ENCODE measurements around the gene LDLR.
"Not testable (repeated sequence)": the region's sequence is repeated elsewhere in the genome, so short reads cannot be mapped to it uniquely, and the experiment has no call there.

Gene LDLR

DNA sequence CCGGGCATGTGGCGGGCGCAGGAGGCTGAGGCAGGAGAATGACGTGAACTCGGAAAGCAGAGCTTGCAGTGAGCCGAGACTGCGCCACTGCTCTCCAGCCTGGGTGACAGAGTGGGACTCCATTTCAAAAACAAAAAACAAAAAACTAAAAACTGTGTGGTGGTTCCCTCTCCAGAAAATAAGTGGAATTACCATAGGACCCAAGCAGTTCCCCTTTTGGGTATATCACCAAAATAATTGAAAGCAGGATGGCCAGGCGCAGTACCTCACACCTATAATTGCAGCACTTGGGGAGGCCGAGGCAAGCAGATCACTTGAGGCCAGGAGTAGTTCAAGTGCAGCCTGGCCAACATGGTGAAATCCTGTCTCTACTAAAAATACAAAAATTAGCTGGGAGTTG is 15.7 kb upstream of the LDLR start:
- no peak for DNase-seq (ENCODE audit: low read depth)

GRCh38 chr19:11076792-11077191 is 12.5 kb upstream of the LDLR start:
- DNase-seq (ENCODE audit: low read depth), result not testable (repeated sequence)

DNA sequence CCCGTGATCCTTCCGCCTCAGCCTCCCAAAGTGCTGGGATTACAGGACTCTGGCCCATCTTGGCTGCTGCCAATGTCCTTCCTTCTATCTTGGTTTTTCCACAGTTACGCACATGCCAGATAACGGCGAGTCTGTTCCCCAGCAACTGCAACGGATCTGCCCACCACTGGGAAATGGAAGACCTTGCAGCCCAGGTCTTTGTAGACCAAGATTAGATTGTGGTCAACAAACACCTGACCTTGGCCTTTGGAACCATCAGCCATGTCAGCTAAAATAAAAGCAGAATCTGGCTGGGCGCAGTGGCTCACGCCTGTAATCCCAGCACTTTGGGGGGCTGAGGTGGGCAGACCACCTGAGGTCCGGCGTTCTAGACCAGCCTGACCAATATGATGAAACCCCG is 10.4 kb upstream of the LDLR start:
- DNase-seq (ENCODE audit: low read depth), result no peak

GRCh38 chr19:11079999-11080398 is 9.3 kb upstream of the LDLR start:
- DNase-seq (ENCODE audit: low read depth), result no peak

DNA sequence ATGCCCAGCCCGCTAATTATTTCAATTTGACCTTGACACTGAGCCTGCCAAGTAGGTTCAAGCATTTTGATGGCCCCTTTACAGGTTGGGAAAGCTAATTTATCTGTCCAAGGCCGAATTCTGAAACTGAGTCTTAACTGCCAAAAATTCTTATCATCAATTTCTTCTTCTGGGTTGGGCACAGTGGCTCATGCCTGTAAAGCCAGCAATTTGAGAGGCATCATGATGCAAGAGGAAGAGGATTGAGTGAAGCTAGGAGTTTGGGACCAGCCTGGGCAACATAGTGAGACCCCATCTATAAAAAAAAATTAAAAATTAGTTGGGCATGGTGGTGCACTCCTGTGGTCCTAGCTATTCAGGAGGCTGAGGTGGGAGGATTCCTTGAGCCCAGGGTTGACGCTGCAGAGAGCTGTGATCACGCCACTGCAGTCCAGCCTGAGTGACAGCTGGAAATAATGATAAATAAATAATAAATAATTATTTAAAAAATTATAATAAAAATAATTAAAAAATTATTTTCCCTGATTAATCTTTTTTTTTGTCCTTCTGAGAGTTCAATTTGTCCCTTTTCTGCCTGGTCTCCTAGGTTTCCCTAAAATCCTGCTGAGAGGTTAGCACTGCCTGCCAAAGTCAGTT is 1.3 kb upstream of the LDLR start:
- no peak for DNase-seq (ENCODE audit: low read depth)

GRCh38 chr19:11088506-11089253 is 583 bp upstream of the LDLR start:
- no peak for DNase-seq (ENCODE audit: low read depth)

DNA sequence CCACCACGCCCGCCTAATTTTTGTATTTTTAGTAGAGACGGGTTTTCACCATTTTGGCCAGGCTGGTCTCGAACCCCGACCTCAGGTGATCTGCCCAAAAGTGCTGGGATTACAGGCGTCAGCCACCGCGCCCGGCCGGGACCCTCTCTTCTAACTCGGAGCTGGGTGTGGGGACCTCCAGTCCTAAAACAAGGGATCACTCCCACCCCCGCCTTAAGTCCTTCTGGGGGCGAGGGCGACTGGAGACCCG is 676 bp downstream of the LDLR start:
- not testable (repeated sequence) for DNase-seq (ENCODE audit: low read depth)

DNA sequence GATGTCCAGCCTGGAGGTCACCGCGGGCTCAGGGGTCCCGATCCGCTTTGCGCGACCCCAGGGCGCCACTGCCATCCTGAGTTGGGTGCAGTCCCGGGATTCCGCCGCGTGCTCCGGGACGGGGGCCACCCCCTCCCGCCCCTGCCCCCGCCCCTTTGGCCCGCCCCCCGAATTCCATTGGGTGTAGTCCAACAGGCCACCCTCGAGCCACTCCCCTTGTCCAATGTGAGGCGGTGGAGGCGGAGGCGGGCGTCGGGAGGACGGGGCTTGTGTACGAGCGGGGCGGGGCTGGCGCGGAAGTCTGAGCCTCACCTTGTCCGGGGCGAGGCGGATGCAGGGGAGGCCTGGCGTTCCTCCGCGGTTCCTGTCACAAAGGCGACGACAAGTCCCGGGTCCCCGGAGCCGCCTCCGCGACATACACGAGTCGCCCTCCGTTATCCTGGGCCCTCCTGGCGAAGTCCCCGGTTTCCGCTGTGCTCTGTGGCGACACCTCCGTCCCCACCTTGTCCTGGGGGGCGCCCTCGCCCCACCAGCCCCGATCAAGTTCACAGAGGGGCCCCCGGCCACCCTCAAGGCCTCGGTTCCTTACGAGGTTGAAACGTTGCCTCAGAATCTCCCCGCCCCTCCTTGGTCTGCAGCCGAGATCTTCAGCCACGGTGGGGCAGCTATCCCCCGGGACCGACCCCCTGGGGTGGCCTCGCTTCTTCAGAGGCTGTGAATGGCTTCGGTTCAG is 1.2 kb downstream of the LDLR start:
- DNase-seq (ENCODE audit: low read depth), result peak; percentile 67

- DNase-seq (ENCODE audit: low read depth), result no peak
These were observed 1.9 kb downstream of the LDLR start for GRCh38 chr19:11090997-11091702.

DNA sequence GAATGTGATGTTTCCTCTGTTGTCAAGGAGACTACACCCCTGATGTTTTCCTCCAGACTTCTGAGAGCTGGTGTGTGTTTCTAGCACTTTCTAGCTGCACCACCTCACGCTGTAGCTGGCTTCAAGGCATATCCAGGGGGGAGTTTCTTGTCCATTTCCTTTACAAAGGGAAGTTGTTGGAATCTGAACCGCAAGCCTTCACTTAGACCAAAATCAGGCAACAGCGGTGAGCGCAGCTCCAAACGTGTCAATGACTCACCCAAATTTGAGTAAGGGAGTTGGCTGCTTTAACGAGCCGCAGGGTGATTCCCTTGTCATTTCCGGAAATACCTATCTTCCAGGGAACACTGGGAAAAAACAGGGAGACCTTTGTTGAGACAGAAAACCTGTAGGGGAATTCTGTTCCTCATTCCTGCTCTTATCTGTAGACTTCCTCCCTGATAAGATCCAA is 2.5 kb downstream of the LDLR start:
- DNase-seq (ENCODE audit: low read depth), result peak; percentile 84

DNA sequence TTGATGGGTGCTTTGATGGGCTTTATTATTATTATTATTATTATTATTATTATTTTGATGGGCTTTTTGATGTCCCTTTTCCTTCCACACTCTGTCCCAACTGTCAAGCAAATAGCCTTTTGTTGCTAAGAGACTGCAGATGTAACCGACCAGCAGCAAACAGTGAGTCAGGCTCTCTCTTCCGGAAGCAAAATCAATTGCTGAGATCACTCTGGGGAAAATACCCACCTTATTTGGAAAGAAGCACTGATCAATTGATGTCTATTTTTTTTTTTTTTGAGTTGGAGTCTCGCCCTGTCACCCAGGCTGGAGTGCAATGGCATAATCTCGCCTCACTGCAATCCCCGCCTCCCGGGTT is 2.9 kb downstream of the LDLR start:
- peak; percentile 41 for DNase-seq (ENCODE audit: low read depth)

DNA sequence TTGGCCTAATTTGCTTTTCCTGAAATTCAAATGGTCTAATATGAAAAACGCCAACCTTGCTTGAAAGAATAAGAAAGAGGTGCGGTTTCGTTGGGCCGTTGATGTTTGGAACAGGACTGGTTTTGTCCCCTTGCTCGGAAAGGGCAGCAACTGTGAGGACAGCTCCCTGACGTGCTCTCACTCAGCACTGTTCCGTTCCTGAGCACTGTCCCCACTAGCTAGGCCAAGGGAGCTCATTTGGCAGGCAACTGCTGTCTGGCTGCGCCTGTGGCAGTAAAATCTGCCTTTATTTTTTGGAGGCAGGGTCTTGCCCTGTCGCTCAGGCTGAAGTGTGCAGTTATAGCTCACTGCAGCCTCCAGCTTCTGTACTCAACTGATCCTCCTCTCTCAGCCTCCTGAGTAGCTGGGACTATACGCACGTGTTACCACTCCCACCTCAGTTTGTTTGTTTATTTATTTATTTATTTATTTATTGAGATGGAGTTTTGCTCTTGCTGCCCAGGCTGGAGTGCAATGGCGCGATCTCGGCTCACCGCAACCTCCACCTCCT is 4.5 kb downstream of the LDLR start:
- DNase-seq (ENCODE audit: low read depth), result no peak

GRCh38 chr19:11094520-11094894 is 5.2 kb downstream of the LDLR start:
- no peak for DNase-seq (ENCODE audit: low read depth)

GRCh38 chr19:11096210-11096841 is 7.1 kb downstream of the LDLR start:
- DNase-seq (ENCODE audit: low read depth), result peak; percentile 19

GRCh38 chr19:11097367-11097766 is 8.1 kb downstream of the LDLR start:
- DNase-seq (ENCODE audit: low read depth), result not testable (repeated sequence)

- DNase-seq (ENCODE audit: low read depth), result no peak
These were observed 9.1 kb downstream of the LDLR start for GRCh38 chr19:11098327-11098726.

DNA sequence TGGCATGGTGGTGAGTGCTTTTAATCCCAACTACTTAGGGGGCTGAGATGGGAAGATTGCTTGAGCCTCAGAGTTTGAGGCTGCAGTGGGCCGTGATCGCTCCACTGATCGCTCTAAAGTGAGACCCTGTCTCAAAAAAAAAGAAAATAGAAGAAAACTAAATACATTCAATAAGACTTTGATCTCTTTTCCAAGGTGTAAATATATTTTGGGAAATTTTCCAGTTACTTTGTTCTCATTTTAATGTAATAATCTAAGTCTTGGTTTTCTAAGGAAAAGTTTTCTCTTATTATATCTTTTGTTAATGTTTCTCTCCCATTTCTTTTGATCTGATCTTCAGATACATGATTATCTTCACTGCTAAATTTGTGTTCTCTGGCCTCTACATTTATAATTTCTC is 9.6 kb downstream of the LDLR start:
- no peak for DNase-seq (ENCODE audit: low read depth)

GRCh38 chr19:11100049-11100448 is 10.8 kb downstream of the LDLR start:
- no peak for DNase-seq (ENCODE audit: low read depth)

GRCh38 chr19:11101057-11101456 is 11.8 kb downstream of the LDLR start:
- no peak for DNase-seq (ENCODE audit: low read depth)

DNA sequence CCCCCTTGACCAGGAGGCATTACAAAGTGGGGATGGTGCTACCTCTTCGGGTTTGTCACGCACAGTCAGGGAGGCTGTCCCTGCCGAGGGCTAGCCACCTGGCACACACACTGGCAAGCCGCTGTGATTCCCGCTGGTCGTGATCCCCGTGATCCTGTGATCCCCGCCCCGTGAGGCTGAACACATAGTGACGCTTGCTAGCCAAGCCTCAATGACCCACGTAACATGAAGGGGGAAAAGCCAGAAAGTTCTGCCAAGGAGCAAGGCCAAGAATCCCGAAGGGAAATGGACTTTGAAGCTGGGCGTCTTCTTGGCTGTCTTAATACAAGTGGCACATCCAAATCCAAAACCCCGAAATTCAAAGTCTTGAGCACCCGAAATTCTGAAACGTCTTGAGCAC is 13.7 kb downstream of the LDLR start:
- DNase-seq (ENCODE audit: low read depth), result no peak

- not testable (repeated sequence) for DNase-seq (ENCODE audit: low read depth)
These were observed 14.4 kb downstream of the LDLR start for GRCh38 chr19:11103667-11104066.

DNA sequence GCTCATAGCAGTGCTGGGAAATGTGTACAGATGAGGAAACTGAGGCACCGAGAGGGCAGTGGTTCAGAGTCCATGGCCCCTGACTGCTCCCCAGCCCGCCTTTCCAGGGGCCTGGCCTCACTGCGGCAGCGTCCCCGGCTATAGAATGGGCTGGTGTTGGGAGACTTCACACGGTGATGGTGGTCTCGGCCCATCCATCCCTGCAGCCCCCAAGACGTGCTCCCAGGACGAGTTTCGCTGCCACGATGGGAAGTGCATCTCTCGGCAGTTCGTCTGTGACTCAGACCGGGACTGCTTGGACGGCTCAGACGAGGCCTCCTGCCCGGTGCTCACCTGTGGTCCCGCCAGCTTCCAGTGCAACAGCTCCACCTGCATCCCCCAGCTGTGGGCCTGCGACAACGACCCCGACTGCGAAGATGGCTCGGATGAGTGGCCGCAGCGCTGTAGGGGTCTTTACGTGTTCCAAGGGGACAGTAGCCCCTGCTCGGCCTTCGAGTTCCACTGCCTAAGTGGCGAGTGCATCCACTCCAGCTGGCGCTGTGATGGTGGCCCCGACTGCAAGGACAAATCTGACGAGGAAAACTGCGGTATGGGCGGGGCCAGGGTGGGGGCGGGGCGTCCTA is 15.9 kb downstream of the LDLR start:
- DNase-seq (ENCODE audit: low read depth), result no peak
